GM12801 (cell line): ENCODE results near the gene ETV4.

Source experiments
- CTCF ChIP-seq: IDR thresholded peaks from one replicate; pipeline ENCODE4 v1.5.1; 2011; ENCODE audit warnings: control low read depth; ENCODE audit not compliant: insufficient read length; ENCODE audit errors: extremely low read depth

Gene ETV4

GRCh38 chr17:43584666-43585102 lies 38.5 kb upstream of the ETV4 start:
- TF ChIP-seq CTCF = no peak

GRCh38 chr17:43583332-43583731 lies 37.2 kb upstream of the ETV4 start:
- no peak for TF ChIP-seq CTCF

- TF ChIP-seq CTCF = no peak
Measured at GRCh38 chr17:43581613-43582012, 35.5 kb upstream of the ETV4 start.

GRCh38 chr17:43581130-43581529 lies 35.0 kb upstream of the ETV4 start:
- TF ChIP-seq CTCF = no peak

- no peak for TF ChIP-seq CTCF
Measured at GRCh38 chr17:43579566-43580140, 33.5 kb upstream of the ETV4 start.

- TF ChIP-seq CTCF = no peak
Measured at GRCh38 chr17:43578699-43579565, 32.8 kb upstream of the ETV4 start.

GRCh38 chr17:43578404-43578698 lies 32.2 kb upstream of the ETV4 start:
- TF ChIP-seq CTCF = no peak
